OCI-LY1 (cell line): Measurements from ENCODE around the gene SNTG2.

ENCODE experiments used
- H2AFZ ChIP-seq: fragments of 200-600 bp; sonication (generic), shearing (Covaris generic); 2 replicates; pipeline ENCODE4 v1.6.0; 2014; ENCODE audit warnings: antibody characterized with exemption, mild to moderate bottlenecking, low read length
- H3F3A ChIP-seq: fragments of 200-600 bp; sonication (generic), shearing (Covaris generic); 2 replicates; pipeline ENCODE4 v1.6.0; 2014; ENCODE audit warnings: mild to moderate bottlenecking, antibody characterized with exemption, low read length, moderate library complexity; ENCODE audit not compliant: insufficient read depth
- H3K27ac ChIP-seq: fragments of 200-600 bp; sonication (generic); 2 replicates; pipeline ENCODE4 v1.5.1; 2014; ENCODE audit warnings: low read length, mixed run types, mild to moderate bottlenecking, low read depth; ENCODE audit not compliant: poor library complexity, severe bottlenecking
- H3K27me3 ChIP-seq: fragments of 200-600 bp; sonication (generic); 2 replicates; pipeline ENCODE4 v1.6.0; 2014; ENCODE audit warnings: antibody characterized with exemption, mild to moderate bottlenecking, low read length, moderate library complexity; ENCODE audit not compliant: insufficient read depth
- H3K36me3 ChIP-seq: fragments of 200-600 bp; sonication (generic); 2 replicates; pipeline ENCODE4 v1.6.1; 2014; ENCODE audit warnings: mild to moderate bottlenecking, antibody characterized with exemption, low read length, moderate library complexity, mixed read lengths; ENCODE audit not compliant: insufficient read depth
- H3K4me1 ChIP-seq: fragments of 200-600 bp; sonication (generic); 2 replicates; pipeline ENCODE4 v1.5.1; 2014; ENCODE audit warnings: mild to moderate bottlenecking, low read length, moderate library complexity; ENCODE audit not compliant: insufficient read depth, severe bottlenecking
- H3K4me2 ChIP-seq: fragments of 200-600 bp; sonication (generic), shearing (Covaris generic); 2 replicates; pipeline ENCODE4 v1.6.1; 2014; ENCODE audit warnings: low read length
- H3K4me3 ChIP-seq: fragments of 200-600 bp; sonication (generic); 2 replicates; pipeline ENCODE4 v1.5.1; 2014; ENCODE audit warnings: low read length, low read depth, mild to moderate bottlenecking, mixed read lengths; ENCODE audit not compliant: poor library complexity, severe bottlenecking
- H3K79me2 ChIP-seq: fragments of 200-600 bp; shearing (Covaris generic); 2 replicates; pipeline ENCODE4 v1.6.1; 2016; ENCODE audit warnings: mixed run types, low read length, mixed read lengths; ENCODE audit not compliant: insufficient read depth
- H3K9ac ChIP-seq: fragments of 200-600 bp; sonication (generic), shearing (Covaris generic); 2 replicates; pipeline ENCODE4 v1.6.1; 2014; ENCODE audit warnings: mild to moderate bottlenecking, low read length, mixed read lengths
- H3K9me2 ChIP-seq: fragments of 200-600 bp; sonication (generic), shearing (Covaris generic); 2 replicates; pipeline ENCODE4 v1.6.1; 2014; ENCODE audit warnings: low read depth, mild to moderate bottlenecking, low read length, mixed read lengths
- H3K9me3 ChIP-seq: fragments of 200-600 bp; shearing (Covaris generic); 2 replicates; pipeline ENCODE4 v1.6.1; 2014; ENCODE audit warnings: low read length, mixed read lengths
- H4K20me1 ChIP-seq: fragments of 200-600 bp; sonication (generic), shearing (Covaris generic); 2 replicates; pipeline ENCODE4 v1.6.0; 2016; ENCODE audit warnings: mild to moderate bottlenecking, low read length; ENCODE audit not compliant: insufficient read depth
- CTCF ChIP-seq: fragments of 200-600 bp; sonication (generic), shearing (Covaris generic); IDR thresholded peaks from 2 replicates; pipeline ENCODE4 v1.5.1; 2017; ENCODE audit warnings: mild to moderate bottlenecking, antibody characterized with exemption, low read length, moderate library complexity, mixed read lengths
- EZH2 ChIP-seq: fragments of 200-600 bp; sonication (generic), shearing (Covaris generic); IDR thresholded peaks from 2 replicates; pipeline ENCODE4 v1.8.0; 2017; ENCODE audit warnings: borderline replicate concordance, mixed run types, mild to moderate bottlenecking, antibody characterized with exemption, low read length, moderate library complexity, mixed read lengths

Gene SNTG2

GRCh38 chr2:1301056-1301455 lies 350.4 kb downstream of the SNTG2 start:
- no peaks in the 10 kb centered on the region for H3K27me3 ChIP-seq
- no peaks in the 10 kb centered on the region for H3K9me3 ChIP-seq
- no peak for TF ChIP-seq CTCF
- TF ChIP-seq EZH2 = no peak
- no peak overlapping the region for H3K9ac ChIP-seq
- H4K20me1 ChIP-seq = no peaks in the 10 kb centered on the region
- no peaks in the 10 kb centered on the region for H3K4me1 ChIP-seq
- no peak overlapping the region for H2AFZ ChIP-seq
- H3K79me2 ChIP-seq = no peaks in the 10 kb centered on the region
- H3F3A ChIP-seq = no peaks in the 10 kb centered on the region
- H3K27ac ChIP-seq = no peak overlapping the region
- no peaks in the 10 kb centered on the region for H3K36me3 ChIP-seq
- no peak overlapping the region for H3K4me3 ChIP-seq
- H3K4me2 ChIP-seq = no peak overlapping the region
- H3K9me2 ChIP-seq = no peaks in the 10 kb centered on the region

GRCh38 chr2:1305342-1306013 lies 354.8 kb downstream of the SNTG2 start:
- no peaks in the 10 kb centered on the region for H3K27me3 ChIP-seq
- H4K20me1 ChIP-seq = no peaks in the 10 kb centered on the region

DNA sequence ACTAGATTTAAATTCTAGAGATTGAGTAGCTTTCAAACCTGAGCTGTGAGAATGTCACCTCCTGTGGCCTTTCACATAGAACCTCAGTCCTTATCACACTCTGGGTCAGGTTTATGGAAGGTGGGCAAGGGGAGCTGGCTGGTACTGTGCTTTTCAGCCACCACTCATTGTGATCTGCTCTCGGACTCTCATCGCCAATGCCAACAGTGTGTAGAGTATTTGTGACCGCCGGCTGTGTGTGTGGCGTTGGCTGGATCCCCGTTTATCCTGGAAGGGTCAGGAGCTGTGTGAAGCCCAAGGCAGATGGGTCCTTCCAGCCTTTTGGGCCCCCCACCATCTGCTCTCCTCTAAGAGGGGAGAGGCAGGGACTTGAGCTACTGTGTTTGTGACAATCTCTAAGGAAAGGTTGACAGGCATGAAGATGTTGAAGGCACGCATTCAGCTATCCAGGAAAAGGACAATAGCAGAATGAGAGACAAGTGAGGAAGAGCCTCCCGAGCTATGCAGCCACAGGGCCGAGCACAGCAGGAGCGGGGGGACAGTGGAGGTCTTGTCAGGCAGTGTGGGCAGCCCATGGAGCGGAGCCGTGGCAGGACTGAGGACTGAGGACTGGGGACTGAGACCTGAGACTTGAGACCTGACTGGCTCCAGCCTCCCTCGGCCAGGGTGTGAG lies 355.5 kb downstream of the SNTG2 start:
- no peaks in the 10 kb centered on the region for H4K20me1 ChIP-seq
- no peaks in the 10 kb centered on the region for H3K4me1 ChIP-seq
- H3K9ac ChIP-seq = no peak overlapping the region
- no peak overlapping the region for H3K27ac ChIP-seq
- H3K27me3 ChIP-seq = no peaks in the 10 kb centered on the region
- no peaks in the 10 kb centered on the region for H3K36me3 ChIP-seq
- H3K4me2 ChIP-seq = no peak overlapping the region
- no peak overlapping the region for H3K4me3 ChIP-seq
- H3K79me2 ChIP-seq = no peaks in the 10 kb centered on the region
- no peak overlapping the region for H2AFZ ChIP-seq
- TF ChIP-seq EZH2 = no peak
- no peak for TF ChIP-seq CTCF
- no peaks in the 10 kb centered on the region for H3K9me3 ChIP-seq
- no peaks in the 10 kb centered on the region for H3K9me2 ChIP-seq
- H3F3A ChIP-seq = no peaks in the 10 kb centered on the region

More at GRCh38 chr2:1305342-1306013, 354.8 kb downstream of the SNTG2 start:
- Histone ChIP-seq H3K4me1 (no peaks in the 10 kb centered on the region), H3K9ac (no peak overlapping the region), H2AFZ (no peak overlapping the region), H3K9me3 (no peaks in the 10 kb centered on the region), H3K4me2 (no peak overlapping the region), H3K9me2 (no peaks in the 10 kb centered on the region), H3F3A (no peaks in the 10 kb centered on the region), H3K79me2 (no peaks in the 10 kb centered on the region), H3K36me3 (no peaks in the 10 kb centered on the region), H3K27ac (no peak overlapping the region), H3K4me3 (no peak overlapping the region)
- TF ChIP-seq CTCF (no peak), EZH2 (no peak)
